ENCODE measurements around the gene CERCAM.

Gene CERCAM

GRCh38 chr9:128435611-128436010, 15.0 kb downstream of the CERCAM start:
- no peaks in the 10 kb centered on the region for H3K9me3 ChIP-seq (ENCODE audit: control insufficient read depth, insufficient read depth, low read depth, low read length)
- H3K4me1 ChIP-seq (ENCODE audit: control insufficient read depth, insufficient read depth, low read length) = no peaks in the 10 kb centered on the region
- no peak overlapping the region for H3K4me3 ChIP-seq (ENCODE audit: low read depth, low read length)
- no peak overlapping the region for H3K27ac ChIP-seq (ENCODE audit: extremely low read depth, low read depth, low read length)
- ChIA-PET CTCF (interaction anchor here (0.6 to 1.7 kb wide), 2 partner anchors 15 to 163 kb away, joined by 3 to 7 read pairs; partner anchors contain the start of gene CERCAM), POLR2A (no interaction called here)
- H3K36me3 ChIP-seq (ENCODE audit: control insufficient read depth in 2 of 2, insufficient read depth in 1 of 2, low read length in 2 of 2) = peaks cover 0 to 26% of the 10 kb centered on the region in 2 experiments; a peak in 2 of 3 replicates
- no peak for TF ChIP-seq ZNF837 (tag by site-specific recombination; IDR thresholded peaks at IDR 0.05)
- no peak for TF ChIP-seq ZNF785 (tag by site-specific recombination; IDR thresholded peaks at IDR 0.05)
- no peak for TF ChIP-seq FEZF1 (tag by site-specific recombination; IDR thresholded peaks at IDR 0.05)
- TF ChIP-seq ZNF518A (tag by site-specific recombination; conservative IDR thresholded peaks at IDR 0.05; ENCODE audit: low read depth) = no peak
- no peak for TF ChIP-seq ZNF571 (tag by site-specific recombination; IDR thresholded peaks at IDR 0.05)
- TF ChIP-seq HIC1 (tag by site-specific recombination; IDR thresholded peaks at IDR 0.05) = no peak
- no peak for TF ChIP-seq ZBTB26 (tag by site-specific recombination; optimal IDR thresholded peaks at IDR 0.05)
- TF ChIP-seq ZNF350 (tag by site-specific recombination; IDR thresholded peaks at IDR 0.05) = no peak

GRCh38 chr9:128438343-128439109, 17.9 kb downstream of the CERCAM start:
- H3K4me1 ChIP-seq (ENCODE audit: control insufficient read depth, insufficient read depth, low read length) = no peaks in the 10 kb centered on the region
- H3K36me3 ChIP-seq (ENCODE audit: control insufficient read depth in 2 of 2, insufficient read depth in 1 of 2, low read length in 2 of 2) = peaks cover 0 to 8% of the 10 kb centered on the region in 2 experiments; a peak in 1 of 3 replicates
- POLR2A ChIA-PET = interaction anchor here (0.7 to 1.8 kb wide), 4 partner anchors 12 to 114 kb away, joined by 3 to 10 read pairs (median 4); partner anchors contain the start of genes CERCAM and SPTAN1
- CTCF ChIA-PET = interaction anchor here (0.6 to 2.3 kb wide), 43 partner anchors 9 to 509 kb away, joined by 3 to 27 read pairs (median 4); partner anchors contain the start of genes CERCAM, GLE1, ODF2 and SPTAN1
- H3K27ac ChIP-seq (ENCODE audit: extremely low read depth, low read depth, low read length) = no peak overlapping the region
- no peak overlapping the region for H3K4me3 ChIP-seq (ENCODE audit: low read depth, low read length)
- H3K9me3 ChIP-seq (ENCODE audit: control insufficient read depth, insufficient read depth, low read depth, low read length) = no peaks in the 10 kb centered on the region
- no peak for TF ChIP-seq ZNF157 (tag by site-specific recombination; IDR thresholded peaks at IDR 0.05)
- no peak for TF ChIP-seq ZBTB7A (tag by site-specific recombination; IDR thresholded peaks at IDR 0.05; ENCODE audit: low read depth)
- 0 out of 2 replicates have a peak, but pooled peaks have one; percentile 43 for TF ChIP-seq ZSCAN30 (tag by site-specific recombination; IDR thresholded peaks at IDR 0.05)
- TF ChIP-seq ZNF658 (tag by site-specific recombination; IDR thresholded peaks at IDR 0.05) = no peak
- TF ChIP-seq ZNF777 (tag by site-specific recombination; IDR thresholded peaks at IDR 0.05; ENCODE audit: borderline replicate concordance) = no peak
- 0 out of 2 replicates have a peak, but pooled peaks have one; percentile 42 for TF ChIP-seq ZNF2 (tag by site-specific recombination; IDR thresholded peaks at IDR 0.05)
- TF ChIP-seq, protein P1, sequence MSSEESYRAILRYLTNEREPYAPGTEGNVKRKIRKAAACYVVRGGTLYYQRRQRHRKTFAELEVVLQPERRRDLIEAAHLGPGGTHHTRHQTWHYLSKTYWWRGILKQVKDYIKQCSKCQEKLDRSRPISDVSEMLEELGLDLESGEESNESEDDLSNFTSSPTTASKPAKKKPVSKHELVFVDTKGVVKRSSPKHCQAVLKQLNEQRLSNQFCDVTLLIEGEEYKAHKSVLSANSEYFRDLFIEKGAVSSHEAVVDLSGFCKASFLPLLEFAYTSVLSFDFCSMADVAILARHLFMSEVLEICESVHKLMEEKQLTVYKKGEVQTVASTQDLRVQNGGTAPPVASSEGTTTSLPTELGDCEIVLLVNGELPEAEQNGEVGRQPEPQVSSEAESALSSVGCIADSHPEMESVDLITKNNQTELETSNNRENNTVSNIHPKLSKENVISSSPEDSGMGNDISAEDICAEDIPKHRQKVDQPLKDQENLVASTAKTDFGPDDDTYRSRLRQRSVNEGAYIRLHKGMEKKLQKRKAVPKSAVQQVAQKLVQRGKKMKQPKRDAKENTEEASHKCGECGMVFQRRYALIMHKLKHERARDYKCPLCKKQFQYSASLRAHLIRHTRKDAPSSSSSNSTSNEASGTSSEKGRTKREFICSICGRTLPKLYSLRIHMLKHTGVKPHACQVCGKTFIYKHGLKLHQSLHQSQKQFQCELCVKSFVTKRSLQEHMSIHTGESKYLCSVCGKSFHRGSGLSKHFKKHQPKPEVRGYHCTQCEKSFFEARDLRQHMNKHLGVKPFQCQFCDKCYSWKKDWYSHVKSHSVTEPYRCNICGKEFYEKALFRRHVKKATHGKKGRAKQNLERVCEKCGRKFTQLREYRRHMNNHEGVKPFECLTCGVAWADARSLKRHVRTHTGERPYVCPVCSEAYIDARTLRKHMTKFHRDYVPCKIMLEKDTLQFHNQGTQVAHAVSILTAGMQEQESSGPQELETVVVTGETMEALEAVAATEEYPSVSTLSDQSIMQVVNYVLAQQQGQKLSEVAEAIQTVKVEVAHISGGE (tag by site-specific recombination; conservative IDR thresholded peaks at IDR 0.05; ENCODE audit: low read depth) = no peak
- TF ChIP-seq ZNF654 (tag by site-specific recombination; IDR thresholded peaks at IDR 0.05; ENCODE audit: low read depth) = peak; percentile 33
- no peak for TF ChIP-seq ZNF174 (tag by site-specific recombination; IDR thresholded peaks at IDR 0.05)
- no peak for TF ChIP-seq ZIC2 (tag by site-specific recombination; IDR thresholded peaks at IDR 0.05)
- TF ChIP-seq ZBTB49 (tag by site-specific recombination; IDR thresholded peaks at IDR 0.05; ENCODE audit: low read depth) = no peak

Data from HEK293 (cell line).